Fibroblast of lung (primary cell): ENCODE data around the gene SIGLEC11. TPM values are rescaled to one million over a fixed set of nuclear protein-coding genes. Genes with fewer than 3 reads are reported as not detected.

Experiments used
- DNase-seq, 2 donors: peaks; one replicate each; pipeline versions ENCODE4 v3.0.0 to v3.0.0-alpha.2; 2010; ENCODE audit warnings: low read depth in 2 of 2
- H2AFZ ChIP-seq: 2 replicates; pipeline ENCODE4 v1.5.1; 2012; ENCODE audit warnings: low read length, control low read depth, inconsistent platforms
- H3K27ac ChIP-seq: 2 replicates; pipeline ENCODE4 v1.5.1; 2011; ENCODE audit warnings: low read length, control low read depth; ENCODE audit not compliant: insufficient read depth
- H3K27me3 ChIP-seq: 2 replicates; pipeline ENCODE4 v1.5.1; 2011; ENCODE audit warnings: mild to moderate bottlenecking, low read length; ENCODE audit not compliant: control insufficient read depth, insufficient read depth
- H3K36me3 ChIP-seq: 2 replicates; pipeline ENCODE4 v1.5.1; 2011; ENCODE audit warnings: low read length; ENCODE audit not compliant: control insufficient read depth, insufficient read depth
- H3K4me1 ChIP-seq: 2 replicates; pipeline ENCODE4 v1.5.1; 2011; ENCODE audit warnings: low read length; ENCODE audit not compliant: control insufficient read depth, insufficient read depth; ENCODE audit errors: extremely low read depth
- H3K4me2 ChIP-seq: 2 replicates; pipeline ENCODE4 v1.5.1; 2011; ENCODE audit warnings: low read length, control low read depth; ENCODE audit not compliant: insufficient read depth; ENCODE audit errors: extremely low read depth
- H3K4me3 ChIP-seq, 4 experiments: fragments of 200-600 bp in 1 of 4; sonication (generic) in 1 of 4; replicated peaks in 1 of 4; 2 replicates each; pipeline ENCODE4 v1.5.1; 2011 to 2016; ENCODE audit warnings: low read length in 4 of 4, low read depth in 3 of 4, mild to moderate bottlenecking in 3 of 4, control low read depth in 2 of 4, inconsistent platforms in 1 of 4, mixed read lengths in 1 of 4; ENCODE audit not compliant: insufficient read depth in 1 of 4; ENCODE audit errors: control extremely low read depth in 1 of 4
- H3K79me2 ChIP-seq: 2 replicates; pipeline ENCODE4 v1.5.1; 2012; ENCODE audit warnings: mild to moderate bottlenecking, low read length, inconsistent platforms; ENCODE audit not compliant: control insufficient read depth, insufficient read depth
- H3K9ac ChIP-seq: 2 replicates; pipeline ENCODE4 v1.5.1; 2011; ENCODE audit warnings: mild to moderate bottlenecking, low read length, control low read depth; ENCODE audit not compliant: insufficient read depth
- H3K9me3 ChIP-seq: 2 replicates; pipeline ENCODE4 v1.5.1; 2012; ENCODE audit warnings: low read depth, low read length; ENCODE audit not compliant: control insufficient read depth, insufficient read depth
- H4K20me1 ChIP-seq: 2 replicates; pipeline ENCODE4 v1.5.1; 2011; ENCODE audit warnings: low read length; ENCODE audit not compliant: control insufficient read depth, insufficient read depth; ENCODE audit errors: extremely low read depth
- CTCF ChIP-seq, 2 donors: IDR thresholded peaks in 1 of 2; conservative IDR thresholded peaks in 1 of 2; 1 replicate in 1 of 2; 2 replicates in 1 of 2; pipeline ENCODE4 v1.5.1; 2011 to 2012; ENCODE audit warnings: low read length in 2 of 2, control low read depth in 1 of 2, inconsistent platforms in 1 of 2, low read depth in 1 of 2, mild to moderate bottlenecking in 1 of 2
- EZH2 ChIP-seq: IDR thresholded peaks from 2 replicates; pipeline ENCODE4 v1.5.1; 2012; ENCODE audit warnings: low read length, control low read depth, mild to moderate bottlenecking; ENCODE audit errors: missing control alignments
- polyA plus RNA-seq, 2 donors: library from polyadenylated mRNA; depleted of rRNA in 1 of 2; stranded (reverse) in 1 of 2; unstranded in 1 of 2; fragments of >200 nt; gene quantifications; 2 replicates each; pipeline ENCODE4 v1.2.1, GENCODE V29; 2011 to 2012; ENCODE audit warnings: missing spikeins in 1 of 2
- total RNA-seq: library from RNA; depleted of rRNA; stranded (reverse); fragments of >200 nt; gene quantifications from 2 replicates; pipeline ENCODE4 v1.2.1, GENCODE V29; 2014

Gene SIGLEC11
- total and polyA plus RNA-seq, 2 donors (not counting 1 experiment from before 2014, with no cell fraction given): not detected

GRCh38 chr19:49913720-49914119 is 47.3 kb downstream of the SIGLEC11 start:
- Histone ChIP-seq H2AFZ (no peak overlapping the region), H3K9me3 (no peaks in the 10 kb centered on the region), H4K20me1 (no peaks in the 10 kb centered on the region), H3K27me3 (no peaks in the 10 kb centered on the region), H3K79me2 (peaks cover 31% of the 10 kb centered on the region), H3K36me3 (peaks cover 17% of the 10 kb centered on the region), H3K4me1 (no peaks in the 10 kb centered on the region), H3K4me2 (no peak overlapping the region), H3K9ac (no peak overlapping the region), H3K27ac (no peak overlapping the region), H3K4me3 (no peak overlapping the region)
- no peak for TF ChIP-seq CTCF (conservative IDR thresholded peaks at IDR 0.05 in 1 of 2, IDR thresholded peaks at IDR 0.05 in 1 of 2; ENCODE audit: low read depth in 1 of 2, low read length in 2 of 2)
- no peak for TF ChIP-seq EZH2
- DNase-seq: no peak

GRCh38 chr19:49912965-49913685 is 47.8 kb downstream of the SIGLEC11 start:
- H3K4me3 ChIP-seq: no peak overlapping the region
- no peak overlapping the region for H2AFZ ChIP-seq
- H3K27ac ChIP-seq: no peak overlapping the region
- DNase-seq: no peak
- no peaks in the 10 kb centered on the region for H3K4me1 ChIP-seq
- peaks cover 26% of the 10 kb centered on the region for H3K79me2 ChIP-seq
- H3K36me3 ChIP-seq: peaks cover 23% of the 10 kb centered on the region
- no peaks in the 10 kb centered on the region for H3K9me3 ChIP-seq
- no peaks in the 10 kb centered on the region for H4K20me1 ChIP-seq
- H3K4me2 ChIP-seq: no peak overlapping the region
- H3K27me3 ChIP-seq: no peaks in the 10 kb centered on the region
- H3K9ac ChIP-seq: no peak overlapping the region
- no peak for TF ChIP-seq CTCF (conservative IDR thresholded peaks at IDR 0.05 in 1 of 2, IDR thresholded peaks at IDR 0.05 in 1 of 2; ENCODE audit: low read depth in 1 of 2, low read length in 2 of 2)
- TF ChIP-seq EZH2: no peak

- H4K20me1 ChIP-seq: no peaks in the 10 kb centered on the region
- no peak overlapping the region for H3K4me2 ChIP-seq
- H3K79me2 ChIP-seq: peaks cover 14% of the 10 kb centered on the region
- DNase-seq: no peak
- no peak overlapping the region for H3K27ac ChIP-seq
- no peak overlapping the region for H3K4me3 ChIP-seq
- no peak overlapping the region for H2AFZ ChIP-seq
- H3K27me3 ChIP-seq: no peaks in the 10 kb centered on the region
- no peaks in the 10 kb centered on the region for H3K9me3 ChIP-seq
- no peak for TF ChIP-seq CTCF (conservative IDR thresholded peaks at IDR 0.05 in 1 of 2, IDR thresholded peaks at IDR 0.05 in 1 of 2; ENCODE audit: low read depth in 1 of 2, low read length in 2 of 2)
- TF ChIP-seq EZH2: no peak
- H3K9ac ChIP-seq: no peak overlapping the region
- peaks cover 27% of the 10 kb centered on the region for H3K36me3 ChIP-seq
- no peaks in the 10 kb centered on the region for H3K4me1 ChIP-seq
Measured at GRCh38 chr19:49911381-49912145, 49.4 kb downstream of the SIGLEC11 start.
